Measurements from ENCODE around the gene LRP5. TPM values are rescaled to one million over a fixed set of nuclear protein-coding genes. Genes with fewer than 3 reads are reported as not detected.

Gene LRP5
- total RNA-seq, 1 donor from 2014 or later: 17.4 TPM

DNA sequence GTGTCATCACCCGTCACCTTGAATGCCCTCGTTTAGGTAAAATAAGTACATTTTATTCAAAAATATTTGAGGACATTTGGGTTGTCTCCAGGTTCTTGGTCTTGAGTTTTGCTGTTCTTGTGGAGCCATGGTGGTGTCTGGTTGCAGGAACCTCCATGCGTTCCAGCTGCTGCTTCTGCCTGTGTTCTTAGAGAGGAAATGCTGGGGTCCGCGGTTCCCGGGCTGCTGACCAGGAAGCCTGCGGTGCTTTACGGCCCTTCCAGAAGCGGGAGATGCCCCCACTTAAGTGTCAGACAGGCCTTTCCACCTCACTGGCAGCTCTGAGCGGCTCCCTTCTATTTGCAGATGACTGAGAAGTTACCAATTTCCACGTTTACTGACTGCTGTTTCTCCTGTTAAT is 66.8 kb downstream of the LRP5 start:
- H3K4me3 Mint-ChIP-seq (ENCODE audit: unreplicated experiment): no peak overlapping the region
- peaks cover 2% of the 10 kb centered on the region for H3K27me3 Mint-ChIP-seq (ENCODE audit: unreplicated experiment)
- H3K9me3 Mint-ChIP-seq (ENCODE audit: unreplicated experiment): peaks cover 2% of the 10 kb centered on the region
- H3K27ac Mint-ChIP-seq (ENCODE audit: unreplicated experiment): no peak overlapping the region
- TF ChIP-seq, protein P1, sequence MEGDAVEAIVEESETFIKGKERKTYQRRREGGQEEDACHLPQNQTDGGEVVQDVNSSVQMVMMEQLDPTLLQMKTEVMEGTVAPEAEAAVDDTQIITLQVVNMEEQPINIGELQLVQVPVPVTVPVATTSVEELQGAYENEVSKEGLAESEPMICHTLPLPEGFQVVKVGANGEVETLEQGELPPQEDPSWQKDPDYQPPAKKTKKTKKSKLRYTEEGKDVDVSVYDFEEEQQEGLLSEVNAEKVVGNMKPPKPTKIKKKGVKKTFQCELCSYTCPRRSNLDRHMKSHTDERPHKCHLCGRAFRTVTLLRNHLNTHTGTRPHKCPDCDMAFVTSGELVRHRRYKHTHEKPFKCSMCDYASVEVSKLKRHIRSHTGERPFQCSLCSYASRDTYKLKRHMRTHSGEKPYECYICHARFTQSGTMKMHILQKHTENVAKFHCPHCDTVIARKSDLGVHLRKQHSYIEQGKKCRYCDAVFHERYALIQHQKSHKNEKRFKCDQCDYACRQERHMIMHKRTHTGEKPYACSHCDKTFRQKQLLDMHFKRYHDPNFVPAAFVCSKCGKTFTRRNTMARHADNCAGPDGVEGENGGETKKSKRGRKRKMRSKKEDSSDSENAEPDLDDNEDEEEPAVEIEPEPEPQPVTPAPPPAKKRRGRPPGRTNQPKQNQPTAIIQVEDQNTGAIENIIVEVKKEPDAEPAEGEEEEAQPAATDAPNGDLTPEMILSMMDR (IDR thresholded peaks at IDR 0.05; ENCODE audit: partially characterized antibody, unreplicated experiment): no peak
- H3K4me1 Mint-ChIP-seq (ENCODE audit: low read depth, unreplicated experiment): peaks cover 27% of the 10 kb centered on the region
- DNase-seq: no peak
- no peaks in the 10 kb centered on the region for H3K36me3 Mint-ChIP-seq (ENCODE audit: unreplicated experiment)

DNA sequence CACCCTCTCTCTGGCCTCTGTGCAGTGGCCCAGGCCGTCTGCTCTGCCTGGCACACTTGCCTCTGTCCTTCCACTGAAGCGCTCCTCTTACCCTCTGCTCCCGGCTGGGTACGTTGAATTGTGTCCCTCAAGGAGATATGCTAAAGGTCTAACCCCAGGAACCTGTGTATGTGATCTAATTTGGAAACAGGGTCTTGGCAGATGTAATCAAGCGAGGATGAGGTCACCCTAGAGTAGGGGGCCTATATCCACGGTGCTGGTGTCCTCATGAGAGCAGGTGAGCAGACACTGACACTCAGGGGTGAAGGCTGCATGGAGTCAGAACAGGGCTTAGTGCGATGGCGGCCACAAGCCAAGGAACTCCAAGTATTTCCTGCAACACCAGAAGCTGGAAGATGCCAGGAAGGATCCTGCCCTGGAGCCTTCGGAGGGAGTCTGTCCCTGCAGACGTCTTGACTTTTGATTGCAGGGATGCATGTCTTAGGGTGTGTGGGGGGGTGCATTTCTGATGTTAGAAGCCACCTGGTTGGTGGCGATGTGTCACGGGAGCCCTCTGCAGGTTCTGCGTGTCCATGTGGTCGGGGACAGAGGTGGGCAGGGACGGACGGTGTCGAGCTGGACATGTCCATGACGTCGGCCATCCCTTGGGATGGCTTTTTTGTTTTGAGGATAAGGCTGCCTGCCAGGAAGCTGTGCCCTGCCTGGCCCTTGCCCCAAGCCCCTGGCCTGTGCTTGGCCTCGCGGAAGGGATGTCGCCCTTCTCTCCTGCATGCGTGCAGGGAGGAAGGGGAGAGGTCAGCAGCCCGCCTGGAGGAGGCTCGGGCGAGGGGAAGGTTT is 68.6 kb downstream of the LRP5 start:
- Mint-ChIP-seq H3K4me3 (ENCODE audit: unreplicated experiment) (peak overlapping the region; percentile 21), H3K4me1 (ENCODE audit: low read depth, unreplicated experiment) (peaks cover 13% of the 10 kb centered on the region), H3K36me3 (ENCODE audit: unreplicated experiment) (no peaks in the 10 kb centered on the region), H3K9me3 (ENCODE audit: unreplicated experiment) (no peaks in the 10 kb centered on the region), H3K27me3 (ENCODE audit: unreplicated experiment) (peaks cover 2% of the 10 kb centered on the region), H3K27ac (ENCODE audit: unreplicated experiment) (peak overlapping the region; percentile 52)
- no peak for DNase-seq
- TF ChIP-seq, protein P1 (IDR thresholded peaks at IDR 0.05; ENCODE audit: partially characterized antibody, unreplicated experiment): no peak

DNA sequence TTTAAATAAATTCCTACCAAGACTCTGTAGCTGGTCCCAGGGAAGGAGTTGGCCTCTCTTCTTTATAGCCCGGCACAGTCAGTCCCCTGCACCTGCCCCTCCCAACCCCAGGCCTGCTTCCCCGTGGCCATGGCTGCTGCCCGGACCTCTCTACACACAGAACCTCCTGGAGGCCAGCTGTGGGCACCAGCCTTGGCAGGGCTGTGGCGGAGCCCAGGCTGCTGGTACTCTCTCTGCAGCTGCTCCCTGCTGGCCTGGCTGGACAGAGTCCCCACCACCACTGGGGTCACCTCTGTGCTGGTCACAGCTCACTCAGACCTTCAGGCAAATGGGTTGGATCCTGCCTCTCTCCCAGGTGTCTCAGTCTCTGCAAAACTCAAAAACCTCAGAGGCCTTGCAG is 69.3 kb downstream of the LRP5 start:
- no peaks in the 10 kb centered on the region for H3K36me3 Mint-ChIP-seq (ENCODE audit: unreplicated experiment)
- H3K27me3 Mint-ChIP-seq (ENCODE audit: unreplicated experiment): peaks cover 2% of the 10 kb centered on the region
- H3K4me1 Mint-ChIP-seq (ENCODE audit: low read depth, unreplicated experiment): peaks cover 13% of the 10 kb centered on the region
- no peaks in the 10 kb centered on the region for H3K9me3 Mint-ChIP-seq (ENCODE audit: unreplicated experiment)
- TF ChIP-seq, protein P1 (IDR thresholded peaks at IDR 0.05; ENCODE audit: partially characterized antibody, unreplicated experiment): no peak
- DNase-seq: no peak
- no peak overlapping the region for H3K4me3 Mint-ChIP-seq (ENCODE audit: unreplicated experiment)
- no peak overlapping the region for H3K27ac Mint-ChIP-seq (ENCODE audit: unreplicated experiment)

DNA sequence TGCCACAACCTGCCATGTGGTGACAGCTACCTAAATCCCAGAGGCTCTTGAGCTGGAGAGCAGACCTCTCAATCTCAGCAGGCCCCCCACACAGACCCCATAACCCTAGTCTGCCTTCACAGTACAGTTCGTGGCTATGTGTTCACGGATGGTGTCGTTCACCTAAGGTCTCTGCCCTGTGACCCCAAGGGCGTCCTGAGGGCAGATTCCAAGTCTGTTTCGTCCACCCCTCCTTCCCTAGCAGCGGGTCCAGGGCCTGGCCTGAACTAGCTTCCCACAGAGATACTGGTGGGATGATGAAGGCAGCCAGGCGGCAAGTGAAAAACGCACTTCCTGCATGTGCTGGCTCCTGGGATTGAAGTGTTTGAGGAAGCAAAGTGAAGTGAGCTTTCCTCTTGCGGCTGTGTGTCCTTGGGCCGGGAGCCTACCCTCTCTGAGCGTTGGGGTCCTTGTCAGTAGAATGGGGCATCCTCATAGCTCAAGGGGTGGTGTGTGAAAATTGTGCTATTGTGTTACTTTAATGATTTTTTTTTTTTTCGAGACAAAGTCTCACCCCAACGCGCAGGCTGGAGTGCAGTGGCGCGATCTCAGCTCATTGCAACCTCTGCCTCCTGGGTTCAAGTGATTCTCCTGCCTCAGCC is 70.1 kb downstream of the LRP5 start:
- no peaks in the 10 kb centered on the region for H3K9me3 Mint-ChIP-seq (ENCODE audit: unreplicated experiment)

More for the DNA sequence above, 70.1 kb downstream of the LRP5 start:
- Mint-ChIP-seq H3K27ac (ENCODE audit: unreplicated experiment) (no peak overlapping the region), H3K4me3 (ENCODE audit: unreplicated experiment) (no peak overlapping the region), H3K27me3 (ENCODE audit: unreplicated experiment) (peaks cover 4% of the 10 kb centered on the region), H3K4me1 (ENCODE audit: low read depth, unreplicated experiment) (peaks cover 13% of the 10 kb centered on the region), H3K36me3 (ENCODE audit: unreplicated experiment) (no peaks in the 10 kb centered on the region)
- TF ChIP-seq, protein P1 (IDR thresholded peaks at IDR 0.05; ENCODE audit: partially characterized antibody, unreplicated experiment): no peak
- DNase-seq: no peak
